GM23338 (cell line): ENCODE data around the gene CLDN7. TPM values are rescaled to one million over a fixed set of nuclear protein-coding genes. Genes with fewer than 3 reads are reported as not detected.

Source experiments
- ATAC-seq: fragments of 200-7000 bp; cut with Tn5 transposase; 3 replicates; pipeline ENCODE4 v1.9.1; 2020
- DNase-seq: peaks from one replicate; pipeline ENCODE4 v3.0.0-alpha.2; 2015; ENCODE audit warnings: low spot score
- H2AFZ ChIP-seq: fragments of 200-600 bp; sonication (generic); 2 replicates; pipeline ENCODE4 v1.8.0; 2016; ENCODE audit warnings: antibody characterized with exemption, mild to moderate bottlenecking, moderate library complexity
- H3F3A ChIP-seq: fragments of 200-600 bp; sonication (generic); replicated peaks from 2 replicates; pipeline ENCODE4 v1.8.0; 2017; ENCODE audit warnings: antibody characterized with exemption, mixed run types, low read depth
- H3K27ac ChIP-seq: fragments of 200-600 bp; sonication (generic); 2 replicates; pipeline ENCODE4 v1.6.1; 2016; ENCODE audit warnings: low read depth
- H3K27me3 ChIP-seq: fragments of 200-600 bp; sonication (generic); 2 replicates; pipeline ENCODE4 v1.8.0; 2016; ENCODE audit warnings: mild to moderate bottlenecking, mixed run types, moderate library complexity; ENCODE audit not compliant: insufficient read depth
- H3K36me3 ChIP-seq: fragments of 200-600 bp; sonication (generic); 2 replicates; pipeline ENCODE4 v1.8.0; 2016; ENCODE audit warnings: mild to moderate bottlenecking; ENCODE audit not compliant: insufficient read depth
- H3K4me1 ChIP-seq: fragments of 200-600 bp; sonication (generic); 2 replicates; pipeline ENCODE4 v1.8.0; 2016; ENCODE audit warnings: mild to moderate bottlenecking, moderate library complexity; ENCODE audit not compliant: insufficient read depth
- H3K4me2 ChIP-seq: fragments of 200-600 bp; sonication (generic); 2 replicates; pipeline ENCODE4 v1.7.1; 2017; ENCODE audit warnings: mixed run types
- H3K4me3 ChIP-seq: fragments of 200-600 bp; sonication (generic); 2 replicates; pipeline ENCODE4 v1.6.1; 2016; ENCODE audit warnings: mixed run types
- H3K79me2 ChIP-seq: fragments of 200-600 bp; sonication (generic); replicated peaks from 2 replicates; pipeline ENCODE4 v1.8.0; 2017; ENCODE audit warnings: mild to moderate bottlenecking; ENCODE audit not compliant: insufficient read depth
- H3K9me2 ChIP-seq: fragments of 200-600 bp; sonication (generic); 2 replicates; pipeline ENCODE4 v1.8.0; 2017; ENCODE audit not compliant: insufficient read depth
- H4K20me1 ChIP-seq: fragments of 200-600 bp; sonication (generic); replicated peaks from 2 replicates; pipeline ENCODE4 v1.8.0; 2017; ENCODE audit warnings: mild to moderate bottlenecking; ENCODE audit not compliant: insufficient read depth
- H3K27ac Mint-ChIP-seq: 2 replicates; pipeline ENCODE4 v1.8.0; 2020; ENCODE audit warnings: inconsistent platforms, mild to moderate bottlenecking, moderate library complexity, mixed read lengths
- H3K27me3 Mint-ChIP-seq: 3 replicates; pipeline ENCODE4 v1.8.0; 2022; ENCODE audit warnings: low read depth, mild to moderate bottlenecking, moderate library complexity, mixed read lengths, inconsistent platforms; ENCODE audit not compliant: insufficient read depth, poor library complexity
- H3K36me3 Mint-ChIP-seq: 3 replicates; pipeline ENCODE4 v1.8.0; 2021; ENCODE audit warnings: low read depth, mild to moderate bottlenecking, inconsistent platforms, moderate library complexity, mixed read lengths
- H3K4me1 Mint-ChIP-seq: 3 replicates; pipeline ENCODE4 v1.8.0; 2020; ENCODE audit warnings: mild to moderate bottlenecking, inconsistent platforms, mixed read lengths
- H3K4me3 Mint-ChIP-seq: 3 replicates; pipeline ENCODE4 v1.8.0; 2021; ENCODE audit warnings: moderate library complexity, mild to moderate bottlenecking, inconsistent platforms, mixed read lengths
- H3K9me3 Mint-ChIP-seq: 3 replicates; pipeline ENCODE4 v1.8.0; 2020; ENCODE audit warnings: moderate library complexity, mild to moderate bottlenecking, inconsistent platforms, mixed read lengths
- CREB1 ChIP-seq: fragments of 250-450 bp; sonication (Bioruptor Pico); IDR thresholded peaks from 2 replicates; pipeline ENCODE4 v1.5.0; 2020; ENCODE audit warnings: low read depth, mild to moderate bottlenecking, moderate library complexity
- ETS1 ChIP-seq: IDR thresholded peaks from 2 replicates; pipeline ENCODE4 v1.6.1; 2016; ENCODE audit warnings: antibody characterized with exemption
- EZH2 ChIP-seq: fragments of 200-600 bp; sonication (generic); IDR thresholded peaks from one replicate; pipeline ENCODE4 v1.8.0; 2017; ENCODE audit warnings: antibody characterized with exemption, mild to moderate bottlenecking, low read depth; ENCODE audit not compliant: unreplicated experiment
- EZH2phosphoT487 ChIP-seq: fragments of 200-600 bp; sonication (generic); IDR thresholded peaks from one replicate; pipeline ENCODE4 v1.8.1; 2018; ENCODE audit warnings: antibody characterized with exemption; ENCODE audit not compliant: unreplicated experiment
- JUNB ChIP-seq: IDR thresholded peaks from one replicate; pipeline ENCODE4 v1.6.1; 2016; ENCODE audit warnings: antibody characterized with exemption; ENCODE audit not compliant: unreplicated experiment
- NANOG ChIP-seq: IDR thresholded peaks from 2 replicates; pipeline ENCODE4 v1.6.1; 2016; ENCODE audit warnings: antibody characterized with exemption, borderline replicate concordance
- POLR2AphosphoS5 ChIP-seq: IDR thresholded peaks from 2 replicates; pipeline ENCODE4 v1.6.1; 2016; ENCODE audit warnings: antibody characterized with exemption, low read depth
- STAT1 ChIP-seq: IDR thresholded peaks from one replicate; pipeline ENCODE4 v1.6.1; 2016; ENCODE audit warnings: antibody characterized with exemption; ENCODE audit not compliant: unreplicated experiment
- ZNF114 ChIP-seq: fragments of 250-450 bp; sonication (Bioruptor Pico); IDR thresholded peaks from 2 replicates; pipeline ENCODE4 v1.5.0; 2020; ENCODE audit warnings: mild to moderate bottlenecking, moderate library complexity
- ZNF331 ChIP-seq: fragments of 250-450 bp; sonication (Bioruptor Pico); IDR thresholded peaks from 2 replicates; pipeline ENCODE4 v1.5.0; 2020; ENCODE audit warnings: low read depth, mild to moderate bottlenecking, moderate library complexity
- ZNF462 ChIP-seq: fragments of 250-450 bp; sonication (Bioruptor Pico); IDR thresholded peaks from 2 replicates; pipeline ENCODE4 v1.5.0; 2020; ENCODE audit warnings: mild to moderate bottlenecking, moderate library complexity
- polyA plus RNA-seq: library from polyadenylated mRNA; unstranded; fragments of >200 nt; fragmentation: Nextera tagmentation; extraction: Ambion mirVana; gene quantifications from 2 replicates; pipeline ENCODE4 v1.2.1, GENCODE V29; 2016
- total RNA-seq: library from RNA; depleted of rRNA; stranded (reverse); fragments of >200 nt; shearing (Covaris generic); gene quantifications from 2 replicates; pipeline ENCODE4 v1.2.3, GENCODE V29; 2014
- TF ChIP-seq, protein P1 (sequence below), 2 experiments: fragments of 200-600 bp in 1 of 2; sonication (generic) in 1 of 2; conservative IDR thresholded peaks; 2 replicates each; pipeline versions ENCODE4 v1.5.1 to v1.6.1; 2016 to 2017; ENCODE audit warnings: antibody characterized with exemption in 2 of 2, low read depth in 2 of 2, mild to moderate bottlenecking in 2 of 2, moderate library complexity in 1 of 2
- TF ChIP-seq, protein P2 (sequence below): IDR thresholded peaks from one replicate; pipeline ENCODE4 v1.6.1; 2018; ENCODE audit warnings: antibody characterized with exemption; ENCODE audit not compliant: unreplicated experiment

CLDN7 gene
- total and polyA plus RNA-seq, 2 experiments from 2014 or later, result 50.7 to 111 TPM

DNA sequence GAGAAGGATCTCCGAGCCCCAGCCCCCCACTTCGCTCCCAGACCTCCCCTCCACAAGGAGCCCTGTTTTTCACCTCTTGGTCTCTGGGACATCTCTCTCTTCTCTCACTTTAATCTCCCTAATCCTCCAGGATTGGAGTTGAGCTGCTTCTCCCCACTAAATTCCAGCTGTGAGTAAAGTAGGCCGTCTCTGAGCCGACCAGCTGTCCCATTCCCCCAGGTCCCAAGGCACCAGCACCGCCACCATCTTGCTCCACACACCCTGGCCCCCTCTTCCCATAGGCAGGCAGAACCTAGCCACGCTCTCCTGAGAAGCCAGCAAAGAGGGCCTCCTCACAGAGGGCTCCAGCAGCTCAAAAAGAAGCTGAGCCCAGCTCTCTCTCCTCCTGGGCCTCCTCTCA lies 43.5 kb downstream of the CLDN7 start:
- no peak overlapping the region for H2AFZ ChIP-seq
- no peak overlapping the region for H3K27ac Mint-ChIP-seq
- H3K27me3 Mint-ChIP-seq, result peaks cover 55% of the 10 kb centered on the region
- peaks cover 44% of the 10 kb centered on the region for H3K4me1 ChIP-seq
- H3K4me3 Mint-ChIP-seq, result peak overlapping the region; percentile 91
- no peak for TF ChIP-seq ZNF114
- no peak for TF ChIP-seq STAT1
- TF ChIP-seq JUNB, result no peak
- TF ChIP-seq ETS1, result no peak
- no peak for TF ChIP-seq ZNF331
- TF ChIP-seq CREB1, result no peak
- no peak for TF ChIP-seq ZNF462
- TF ChIP-seq, protein P1, sequence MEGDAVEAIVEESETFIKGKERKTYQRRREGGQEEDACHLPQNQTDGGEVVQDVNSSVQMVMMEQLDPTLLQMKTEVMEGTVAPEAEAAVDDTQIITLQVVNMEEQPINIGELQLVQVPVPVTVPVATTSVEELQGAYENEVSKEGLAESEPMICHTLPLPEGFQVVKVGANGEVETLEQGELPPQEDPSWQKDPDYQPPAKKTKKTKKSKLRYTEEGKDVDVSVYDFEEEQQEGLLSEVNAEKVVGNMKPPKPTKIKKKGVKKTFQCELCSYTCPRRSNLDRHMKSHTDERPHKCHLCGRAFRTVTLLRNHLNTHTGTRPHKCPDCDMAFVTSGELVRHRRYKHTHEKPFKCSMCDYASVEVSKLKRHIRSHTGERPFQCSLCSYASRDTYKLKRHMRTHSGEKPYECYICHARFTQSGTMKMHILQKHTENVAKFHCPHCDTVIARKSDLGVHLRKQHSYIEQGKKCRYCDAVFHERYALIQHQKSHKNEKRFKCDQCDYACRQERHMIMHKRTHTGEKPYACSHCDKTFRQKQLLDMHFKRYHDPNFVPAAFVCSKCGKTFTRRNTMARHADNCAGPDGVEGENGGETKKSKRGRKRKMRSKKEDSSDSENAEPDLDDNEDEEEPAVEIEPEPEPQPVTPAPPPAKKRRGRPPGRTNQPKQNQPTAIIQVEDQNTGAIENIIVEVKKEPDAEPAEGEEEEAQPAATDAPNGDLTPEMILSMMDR (conservative IDR thresholded peaks at IDR 0.05; ENCODE audit: low read depth in 2 of 2), result no peak
- TF ChIP-seq, protein P2, sequence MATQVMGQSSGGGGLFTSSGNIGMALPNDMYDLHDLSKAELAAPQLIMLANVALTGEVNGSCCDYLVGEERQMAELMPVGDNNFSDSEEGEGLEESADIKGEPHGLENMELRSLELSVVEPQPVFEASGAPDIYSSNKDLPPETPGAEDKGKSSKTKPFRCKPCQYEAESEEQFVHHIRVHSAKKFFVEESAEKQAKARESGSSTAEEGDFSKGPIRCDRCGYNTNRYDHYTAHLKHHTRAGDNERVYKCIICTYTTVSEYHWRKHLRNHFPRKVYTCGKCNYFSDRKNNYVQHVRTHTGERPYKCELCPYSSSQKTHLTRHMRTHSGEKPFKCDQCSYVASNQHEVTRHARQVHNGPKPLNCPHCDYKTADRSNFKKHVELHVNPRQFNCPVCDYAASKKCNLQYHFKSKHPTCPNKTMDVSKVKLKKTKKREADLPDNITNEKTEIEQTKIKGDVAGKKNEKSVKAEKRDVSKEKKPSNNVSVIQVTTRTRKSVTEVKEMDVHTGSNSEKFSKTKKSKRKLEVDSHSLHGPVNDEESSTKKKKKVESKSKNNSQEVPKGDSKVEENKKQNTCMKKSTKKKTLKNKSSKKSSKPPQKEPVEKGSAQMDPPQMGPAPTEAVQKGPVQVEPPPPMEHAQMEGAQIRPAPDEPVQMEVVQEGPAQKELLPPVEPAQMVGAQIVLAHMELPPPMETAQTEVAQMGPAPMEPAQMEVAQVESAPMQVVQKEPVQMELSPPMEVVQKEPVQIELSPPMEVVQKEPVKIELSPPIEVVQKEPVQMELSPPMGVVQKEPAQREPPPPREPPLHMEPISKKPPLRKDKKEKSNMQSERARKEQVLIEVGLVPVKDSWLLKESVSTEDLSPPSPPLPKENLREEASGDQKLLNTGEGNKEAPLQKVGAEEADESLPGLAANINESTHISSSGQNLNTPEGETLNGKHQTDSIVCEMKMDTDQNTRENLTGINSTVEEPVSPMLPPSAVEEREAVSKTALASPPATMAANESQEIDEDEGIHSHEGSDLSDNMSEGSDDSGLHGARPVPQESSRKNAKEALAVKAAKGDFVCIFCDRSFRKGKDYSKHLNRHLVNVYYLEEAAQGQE, result no peak
- no peak for TF ChIP-seq EZH2
- no peak for TF ChIP-seq POLR2AphosphoS5
- TF ChIP-seq EZH2phosphoT487, result no peak
- TF ChIP-seq NANOG, result no peak
- H3K4me2 ChIP-seq, result peak overlapping the region; percentile 92
- peak overlapping the region; percentile 83; the same call in 1 of the 2 replicates for H3K4me3 ChIP-seq
- H3K36me3 ChIP-seq, result peaks cover 8% of the 10 kb centered on the region; the same call in 1 of the 2 replicates
- no peak for DNase-seq
- H3K9me3 Mint-ChIP-seq, result no peaks in the 10 kb centered on the region; the same call in 1 of the 3 replicates
- H3K4me1 Mint-ChIP-seq, result peaks cover 49% of the 10 kb centered on the region
- H4K20me1 ChIP-seq, result peaks cover 19% of the 10 kb centered on the region
- H3K79me2 ChIP-seq, result peaks cover 12% of the 10 kb centered on the region
- peaks cover 34% of the 10 kb centered on the region for H3K36me3 Mint-ChIP-seq
- H3F3A ChIP-seq, result peaks cover 23% of the 10 kb centered on the region
- H3K27ac ChIP-seq, result no peak overlapping the region
- no peak for ATAC-seq
- H3K9me2 ChIP-seq, result no peaks in the 10 kb centered on the region
- H3K27me3 ChIP-seq, result no peaks in the 10 kb centered on the region
